ENCODE data around the gene CIB1.

Gene CIB1

DNA sequence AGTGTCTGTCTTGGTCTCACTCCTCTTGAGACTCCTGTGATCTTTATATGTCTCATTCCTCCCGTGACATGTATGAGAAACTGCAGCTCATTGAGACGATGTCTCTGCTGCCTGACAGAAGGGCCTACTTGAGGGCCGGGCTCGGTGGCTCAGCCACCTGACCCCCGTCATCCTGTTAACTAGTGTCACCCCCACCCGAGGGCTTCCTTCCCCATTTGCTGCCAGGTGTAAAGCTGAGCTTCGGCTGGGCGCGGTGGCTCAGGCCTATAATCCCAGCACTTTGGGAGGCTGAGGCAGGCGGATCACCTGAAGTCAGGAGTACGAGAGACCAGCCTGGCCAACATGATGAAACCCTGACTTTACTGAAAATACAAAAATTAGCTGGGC lies 19.9 kb downstream of the CIB1 start:
- no peak for DNase-seq

GRCh38 chr15:90213122-90213817 lies 20.5 kb downstream of the CIB1 start:
- DNase-seq = no peak

DNA sequence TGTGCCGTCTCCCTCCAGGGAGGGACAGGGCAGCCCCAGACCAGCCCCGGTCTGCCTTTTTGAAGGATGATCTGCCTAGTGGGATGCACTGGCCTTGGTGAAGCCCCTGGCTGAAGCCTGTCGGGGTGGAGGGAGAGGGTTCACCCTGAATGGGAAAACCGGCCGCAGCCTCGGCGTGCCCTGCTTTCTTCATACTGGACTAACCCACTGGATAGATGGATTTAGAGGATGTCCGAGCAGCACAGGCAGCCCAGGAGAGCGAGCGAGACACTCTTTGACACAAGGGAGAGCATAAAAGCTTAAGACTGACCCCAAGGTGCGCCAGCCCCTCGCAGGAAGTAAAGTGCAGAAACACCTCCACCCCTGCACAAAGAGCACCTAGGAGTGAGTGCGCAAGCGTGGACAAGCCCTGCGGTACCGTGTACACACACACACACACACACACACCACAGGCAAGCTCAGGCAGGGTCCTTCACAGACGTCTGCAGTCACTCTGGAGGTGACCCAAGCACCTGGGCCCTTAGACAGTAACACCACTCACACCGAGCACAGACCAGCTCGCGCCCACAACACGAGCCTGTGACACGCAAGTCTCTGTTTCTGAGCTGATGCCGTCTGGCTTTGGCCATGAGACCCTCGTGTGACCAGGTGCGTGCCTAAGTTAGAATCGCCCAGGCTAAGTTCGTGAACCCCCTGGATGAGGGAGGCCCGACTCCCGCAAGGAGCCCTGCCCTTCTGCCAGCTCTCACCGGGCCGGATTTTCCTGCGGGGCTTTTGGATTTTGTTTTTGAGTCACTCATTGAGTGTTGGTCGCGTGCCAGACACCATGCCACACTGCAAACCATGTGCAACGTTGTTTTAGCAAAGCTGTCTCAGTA lies 21.3 kb downstream of the CIB1 start:
- no peak for DNase-seq

DNA sequence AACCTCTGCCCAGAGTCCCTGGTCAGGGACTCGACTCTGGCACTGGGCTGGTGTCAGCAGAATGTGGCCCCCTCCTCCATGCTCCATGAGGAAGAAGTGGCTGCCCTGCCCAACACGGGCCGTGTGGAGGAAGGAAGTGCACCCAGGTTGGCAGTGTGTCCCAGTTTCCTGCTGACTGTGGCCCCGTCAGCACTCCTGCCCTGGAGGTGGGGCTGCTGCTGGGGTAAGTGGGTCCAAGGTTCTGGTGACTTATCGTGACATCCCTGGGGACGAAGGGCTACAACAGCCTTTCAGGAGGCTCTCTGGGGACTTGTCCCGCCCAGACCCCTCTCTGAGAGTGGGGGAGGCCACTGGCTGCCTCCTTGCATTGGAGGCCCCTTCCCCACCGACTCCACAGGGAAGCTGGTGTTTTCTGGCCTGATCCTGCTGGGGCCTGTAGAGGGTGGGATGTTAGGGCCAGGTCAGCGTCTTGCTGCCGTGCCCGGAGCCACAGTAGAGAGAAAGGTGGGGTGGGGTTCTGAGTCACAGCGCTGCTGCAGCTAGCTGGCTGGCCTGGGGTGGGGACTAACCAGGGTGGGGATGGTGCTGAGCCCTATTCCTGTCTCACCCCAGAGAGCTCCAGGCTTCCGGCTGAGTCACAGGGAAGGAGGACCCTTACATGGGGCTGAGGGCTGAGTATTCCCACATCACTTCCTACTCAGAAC lies 22.1 kb downstream of the CIB1 start:
- DNase-seq = no peak

DNA sequence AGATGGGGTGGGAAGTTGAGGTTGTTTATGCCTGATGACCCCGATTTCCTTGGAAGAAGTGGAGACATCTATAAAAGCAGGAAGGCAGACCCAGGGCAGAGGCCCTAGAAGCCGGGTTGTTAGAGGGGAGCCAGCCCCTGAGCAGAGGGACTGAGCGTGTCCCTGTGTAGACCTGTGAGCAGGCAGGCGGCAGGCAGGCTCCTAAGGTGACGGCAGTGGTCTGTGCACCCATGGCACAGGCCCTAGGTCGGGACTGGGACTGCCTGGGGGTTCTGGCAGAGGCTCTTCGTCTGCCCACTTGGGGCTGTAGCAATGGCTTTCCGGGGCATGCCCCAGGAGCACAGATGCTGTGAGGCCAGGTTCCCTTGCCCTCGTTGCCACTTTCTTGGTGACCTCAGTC lies 22.7 kb downstream of the CIB1 start:
- DNase-seq = no peak

GRCh38 chr15:90210593-90210992 lies 23.1 kb downstream of the CIB1 start:
- no peak for DNase-seq

DNA sequence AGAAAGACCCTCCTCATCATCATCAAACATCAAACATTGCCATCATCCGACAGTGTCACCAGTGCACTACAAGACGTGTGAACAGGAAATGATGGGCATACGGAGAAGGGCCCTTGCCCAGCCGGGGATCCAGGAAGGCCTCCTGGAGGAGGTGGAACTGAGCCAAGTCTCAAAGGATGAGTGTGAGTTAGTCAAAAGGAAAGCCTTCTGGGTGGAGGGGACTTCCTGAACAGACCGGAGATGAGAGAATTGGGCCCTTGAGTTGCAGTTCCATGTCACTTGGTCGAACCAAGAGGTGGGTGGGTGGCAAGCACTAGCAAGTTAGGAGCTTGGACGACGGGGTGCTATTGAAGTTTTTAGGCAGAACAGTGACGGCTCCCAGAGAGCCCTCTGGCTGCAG lies 24.1 kb downstream of the CIB1 start:
- peak; percentile 47 to 66 for DNase-seq

DNA sequence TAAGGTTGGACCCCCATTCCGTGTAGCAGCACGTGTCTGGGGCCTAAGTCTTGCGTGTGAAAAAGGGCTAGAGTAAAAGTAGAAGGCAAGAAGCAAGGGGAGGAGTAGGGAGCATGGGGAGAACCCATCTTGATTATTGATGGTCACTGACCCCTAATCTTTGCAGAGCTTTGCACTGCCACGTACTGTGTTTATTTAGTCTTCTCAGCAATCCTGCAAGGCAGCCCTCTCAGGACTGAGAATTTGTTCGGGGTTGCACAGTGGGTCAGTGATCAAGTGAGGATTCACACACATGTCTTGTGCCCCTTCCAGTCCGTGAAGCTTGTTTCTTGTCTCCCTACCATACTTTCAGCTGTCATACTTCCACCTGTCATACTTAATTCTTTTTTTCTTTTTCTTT lies 25.4 kb downstream of the CIB1 start:
- DNase-seq = no peak

DNA sequence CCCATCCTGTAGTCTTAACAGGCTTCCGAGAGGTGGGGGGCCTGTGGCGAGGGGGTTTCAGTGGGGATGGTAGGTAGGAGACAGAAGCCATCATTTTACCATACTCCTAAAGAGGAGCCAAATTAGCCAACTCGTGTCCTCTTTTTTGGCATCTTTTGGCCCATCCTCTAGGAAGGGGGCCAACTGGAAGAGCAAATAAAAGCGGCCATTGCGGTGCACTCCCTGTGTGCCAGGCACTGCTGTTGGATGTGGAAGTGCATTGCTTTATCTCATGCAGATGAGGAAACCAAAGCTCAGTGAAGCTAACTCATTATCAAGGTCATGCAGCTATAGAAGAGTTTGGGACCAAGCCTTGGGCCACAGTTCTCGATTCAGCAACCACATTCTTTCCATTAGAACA lies 26.5 kb downstream of the CIB1 start:
- DNase-seq = no peak

DNA sequence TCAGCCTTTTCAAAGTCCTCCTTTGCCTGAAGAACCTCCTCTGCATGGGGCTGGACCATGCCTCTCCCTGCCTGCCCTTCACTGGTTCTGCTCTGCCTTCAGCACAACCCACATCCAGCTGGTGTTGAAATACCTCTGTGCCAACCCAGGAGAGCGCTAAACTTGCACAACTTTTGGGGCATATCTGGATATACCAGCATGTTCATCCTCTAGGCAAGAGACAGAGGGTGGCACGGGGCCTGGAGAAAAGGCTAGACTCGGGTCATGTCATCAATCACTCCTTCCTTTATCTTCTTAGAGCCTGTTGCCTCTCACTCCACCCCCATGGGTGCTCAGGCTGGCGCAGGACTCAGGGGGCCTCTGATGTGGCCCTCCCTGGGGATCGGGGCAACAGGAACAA lies 27.9 kb downstream of the CIB1 start:
- DNase-seq = no peak

- DNase-seq = no peak
These were observed 28.5 kb downstream of the CIB1 start for GRCh38 chr15:90205050-90205848.

GRCh38 chr15:90203922-90204321 lies 29.8 kb downstream of the CIB1 start:
- DNase-seq = no peak

GRCh38 chr15:90203473-90203872 lies 30.3 kb downstream of the CIB1 start:
- DNase-seq = no peak

GRCh38 chr15:90202929-90203328 lies 30.8 kb downstream of the CIB1 start:
- no peak for DNase-seq

- DNase-seq = no peak
These were observed 31.8 kb downstream of the CIB1 start for GRCh38 chr15:90201944-90202375.

DNA sequence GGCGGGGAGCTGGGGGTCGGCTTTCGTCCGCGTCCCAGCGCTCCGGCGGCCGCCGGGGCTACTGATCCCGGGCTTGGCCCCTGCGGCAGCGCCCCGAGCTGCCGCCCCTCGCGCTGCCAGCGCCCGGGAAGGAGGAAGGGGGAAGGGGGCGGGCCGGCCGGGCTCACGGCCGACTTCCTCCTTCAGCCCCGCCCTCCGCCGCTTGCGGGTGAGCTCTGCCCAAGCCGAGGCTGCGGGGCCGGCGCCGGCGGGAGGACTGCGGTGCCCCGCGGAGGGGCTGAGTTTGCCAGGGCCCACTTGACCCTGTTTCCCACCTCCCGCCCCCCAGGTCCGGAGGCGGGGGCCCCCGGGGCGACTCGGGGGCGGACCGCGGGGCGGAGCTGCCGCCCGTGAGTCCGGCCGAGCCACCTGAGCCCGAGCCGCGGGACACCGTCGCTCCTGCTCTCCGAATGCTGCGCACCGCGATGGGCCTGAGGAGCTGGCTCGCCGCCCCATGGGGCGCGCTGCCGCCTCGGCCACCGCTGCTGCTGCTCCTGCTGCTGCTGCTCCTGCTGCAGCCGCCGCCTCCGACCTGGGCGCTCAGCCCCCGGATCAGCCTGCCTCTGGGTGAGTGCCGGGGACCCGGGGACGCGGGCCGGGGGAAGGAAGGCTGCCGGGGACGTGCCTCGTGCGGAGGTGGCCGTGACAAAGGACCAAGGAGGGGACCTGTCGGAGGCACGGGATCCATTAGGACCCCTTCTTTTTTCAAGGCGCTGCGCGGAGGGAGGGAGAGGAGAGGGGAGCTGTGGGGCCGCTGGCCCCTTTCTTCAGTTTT lies 32.4 kb downstream of the CIB1 start, which contains the start of gene SEMA4B:
TSS of gene SEMA4B (plus strand) at position 201 of the 814 bp plus-strand sequence. CDS start at position 450, 249 bp downstream.
- DNase-seq = peak; percentile 72 to 77

GRCh38 chr15:90200534-90201129 lies 33.1 kb downstream of the CIB1 start:
- DNase-seq = no peak

DNA sequence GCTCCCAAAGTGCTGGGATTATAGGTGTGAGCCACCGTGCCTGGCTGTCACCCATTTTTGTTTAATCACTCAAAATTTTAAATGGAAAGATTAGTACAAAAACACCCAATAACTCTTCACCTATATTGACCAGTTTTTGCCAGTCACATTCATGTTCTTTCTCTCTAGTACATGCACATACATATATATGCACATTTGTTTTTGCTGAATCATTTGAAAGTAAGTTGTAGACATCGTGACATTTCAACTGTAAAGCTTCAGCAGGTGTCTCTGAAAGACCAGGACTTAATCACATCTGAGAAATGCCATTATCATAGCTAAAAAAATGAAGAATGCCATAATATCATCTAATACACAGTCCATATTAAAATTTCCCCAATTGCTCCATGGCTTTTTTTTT lies 39.1 kb downstream of the CIB1 start:
- DNase-seq = no peak

DNA sequence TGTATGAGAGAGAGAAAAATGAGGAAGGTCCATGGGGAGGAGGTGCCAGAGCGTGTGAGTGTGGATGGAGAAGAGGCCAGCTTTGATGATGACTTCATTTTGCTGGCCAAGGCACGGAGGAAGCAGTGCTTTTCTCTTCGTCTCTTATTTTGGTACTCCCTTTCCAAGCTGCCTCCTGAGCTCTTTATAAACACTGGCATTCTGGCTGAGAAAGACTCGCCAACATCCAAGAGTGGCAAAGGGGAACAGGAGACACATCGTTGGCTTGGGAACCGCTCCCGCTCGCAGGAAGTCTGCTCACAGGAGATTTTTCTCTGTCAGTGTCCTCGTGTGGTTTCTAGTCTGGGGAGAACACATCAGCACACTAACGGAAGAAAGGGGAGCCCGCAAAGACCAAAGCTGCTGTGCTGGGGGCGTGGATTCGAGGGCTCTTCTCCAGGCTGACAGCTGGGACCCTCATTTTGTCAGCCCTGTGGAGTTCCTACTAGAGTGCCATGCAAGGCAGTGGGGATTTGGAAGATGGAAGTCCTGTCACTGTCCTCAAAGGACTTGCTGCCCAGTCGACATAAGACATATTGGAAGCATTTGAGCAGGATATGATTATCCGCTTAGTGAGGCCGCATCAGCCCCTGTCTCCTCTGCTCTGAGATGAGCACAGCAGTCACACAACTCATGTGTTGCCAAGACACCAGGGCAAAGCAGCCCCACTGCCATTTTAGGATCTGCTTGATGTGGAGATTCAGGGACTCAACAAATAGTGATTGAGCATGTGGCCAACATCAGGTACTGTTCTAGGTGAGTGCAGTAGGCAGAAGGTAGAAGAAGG lies 40.6 kb downstream of the CIB1 start:
- no peak for DNase-seq

DNA sequence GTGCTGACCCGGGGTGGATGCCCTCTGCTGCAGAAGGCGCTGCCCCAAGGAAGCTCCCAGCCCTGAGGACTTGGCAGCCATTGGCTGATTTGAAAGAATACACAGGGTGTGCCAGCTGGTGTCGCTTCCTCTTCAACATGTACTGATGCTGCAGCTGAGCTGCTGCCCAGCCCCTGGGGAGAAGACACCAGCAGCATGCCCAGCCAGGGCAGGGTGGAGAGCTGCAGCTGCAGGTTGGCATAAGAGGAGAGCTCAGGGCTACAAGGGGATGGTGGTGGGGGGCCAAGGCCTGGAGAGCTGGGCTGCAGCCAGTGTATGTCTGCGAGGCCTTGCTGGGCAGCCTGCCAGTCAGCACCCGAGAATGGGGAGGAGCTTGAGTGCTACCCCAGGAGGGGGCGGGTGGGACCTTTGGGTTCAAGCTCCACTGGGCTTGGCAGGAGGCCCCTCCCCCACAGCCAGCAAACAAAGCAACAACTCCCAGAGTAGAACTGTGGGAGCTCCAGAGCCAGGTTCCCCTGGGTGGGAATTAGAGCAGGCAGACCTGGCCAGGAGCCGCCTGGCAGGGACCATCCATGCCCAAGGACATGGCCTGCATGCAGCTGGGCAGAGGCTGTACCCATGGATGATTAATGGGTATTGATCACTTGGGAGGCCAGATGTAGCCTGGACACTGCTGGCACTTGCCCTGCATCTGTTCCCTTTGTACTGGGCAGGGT lies 41.8 kb downstream of the CIB1 start:
- DNase-seq = peak; percentile 23 to 41

Data from activated CD4-positive, alpha-beta T cell treated with anti-CD3 and anti-CD28 coated beads, Interleukin-2, amount 50 U/mL, for 48 hours (primary cell).